GM12801 (cell line): ENCODE results near the gene PRSS37.

Source experiments
- TF ChIP-seq, protein P1 (sequence below): IDR thresholded peaks from one replicate; pipeline ENCODE4 v1.5.1; 2011; ENCODE audit warnings: control low read depth; ENCODE audit not compliant: insufficient read length; ENCODE audit errors: extremely low read depth

PRSS37 gene, protein sequence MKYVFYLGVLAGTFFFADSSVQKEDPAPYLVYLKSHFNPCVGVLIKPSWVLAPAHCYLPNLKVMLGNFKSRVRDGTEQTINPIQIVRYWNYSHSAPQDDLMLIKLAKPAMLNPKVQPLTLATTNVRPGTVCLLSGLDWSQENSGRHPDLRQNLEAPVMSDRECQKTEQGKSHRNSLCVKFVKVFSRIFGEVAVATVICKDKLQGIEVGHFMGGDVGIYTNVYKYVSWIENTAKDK

DNA sequence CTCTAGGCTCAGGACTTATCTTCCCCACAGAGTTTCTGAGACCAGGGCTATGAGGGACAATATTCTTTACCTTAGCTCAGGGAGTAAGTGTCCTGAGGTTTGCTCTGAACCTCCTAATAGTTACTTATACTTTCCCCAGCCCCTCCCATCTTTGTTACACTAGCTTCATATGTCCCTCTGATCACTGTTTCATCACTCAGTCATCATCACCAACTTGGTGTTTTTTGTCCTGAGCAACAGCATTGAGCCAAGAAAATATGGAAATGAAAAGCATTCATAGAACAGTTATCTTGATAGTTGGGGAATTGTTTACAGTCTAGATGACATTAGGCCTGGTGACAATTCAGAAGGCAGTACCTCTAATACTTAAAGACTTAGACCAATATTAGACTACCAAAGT is at the start of gene PRSS37:
Gene PRSS37, minus strand, starts transcription at position 101 of the 400 bp plus-strand sequence. CDS start 436 bp downstream, outside the sequence.
- TF ChIP-seq, protein P1, sequence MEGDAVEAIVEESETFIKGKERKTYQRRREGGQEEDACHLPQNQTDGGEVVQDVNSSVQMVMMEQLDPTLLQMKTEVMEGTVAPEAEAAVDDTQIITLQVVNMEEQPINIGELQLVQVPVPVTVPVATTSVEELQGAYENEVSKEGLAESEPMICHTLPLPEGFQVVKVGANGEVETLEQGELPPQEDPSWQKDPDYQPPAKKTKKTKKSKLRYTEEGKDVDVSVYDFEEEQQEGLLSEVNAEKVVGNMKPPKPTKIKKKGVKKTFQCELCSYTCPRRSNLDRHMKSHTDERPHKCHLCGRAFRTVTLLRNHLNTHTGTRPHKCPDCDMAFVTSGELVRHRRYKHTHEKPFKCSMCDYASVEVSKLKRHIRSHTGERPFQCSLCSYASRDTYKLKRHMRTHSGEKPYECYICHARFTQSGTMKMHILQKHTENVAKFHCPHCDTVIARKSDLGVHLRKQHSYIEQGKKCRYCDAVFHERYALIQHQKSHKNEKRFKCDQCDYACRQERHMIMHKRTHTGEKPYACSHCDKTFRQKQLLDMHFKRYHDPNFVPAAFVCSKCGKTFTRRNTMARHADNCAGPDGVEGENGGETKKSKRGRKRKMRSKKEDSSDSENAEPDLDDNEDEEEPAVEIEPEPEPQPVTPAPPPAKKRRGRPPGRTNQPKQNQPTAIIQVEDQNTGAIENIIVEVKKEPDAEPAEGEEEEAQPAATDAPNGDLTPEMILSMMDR = no peak

DNA sequence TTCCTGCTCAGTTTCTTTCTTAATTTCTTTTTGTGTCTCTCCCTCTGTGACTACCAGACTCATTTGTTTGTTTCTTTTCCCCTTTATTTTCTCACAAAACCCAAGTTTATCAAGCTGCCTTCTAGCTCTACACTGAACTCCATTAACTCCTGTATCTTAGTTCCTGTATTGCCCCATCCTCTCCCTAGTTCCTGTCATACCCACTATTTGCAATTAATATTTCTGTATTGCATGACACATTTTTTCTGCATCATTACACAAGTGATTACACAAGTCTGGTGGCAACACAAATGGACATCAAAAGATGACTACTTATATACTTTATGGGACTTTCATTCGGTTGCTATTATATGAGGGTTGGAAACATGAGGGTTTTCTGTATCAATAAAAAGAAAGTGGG is 48.0 kb upstream of the PRSS37 start:
- TF ChIP-seq, protein P1 = no peak

DNA sequence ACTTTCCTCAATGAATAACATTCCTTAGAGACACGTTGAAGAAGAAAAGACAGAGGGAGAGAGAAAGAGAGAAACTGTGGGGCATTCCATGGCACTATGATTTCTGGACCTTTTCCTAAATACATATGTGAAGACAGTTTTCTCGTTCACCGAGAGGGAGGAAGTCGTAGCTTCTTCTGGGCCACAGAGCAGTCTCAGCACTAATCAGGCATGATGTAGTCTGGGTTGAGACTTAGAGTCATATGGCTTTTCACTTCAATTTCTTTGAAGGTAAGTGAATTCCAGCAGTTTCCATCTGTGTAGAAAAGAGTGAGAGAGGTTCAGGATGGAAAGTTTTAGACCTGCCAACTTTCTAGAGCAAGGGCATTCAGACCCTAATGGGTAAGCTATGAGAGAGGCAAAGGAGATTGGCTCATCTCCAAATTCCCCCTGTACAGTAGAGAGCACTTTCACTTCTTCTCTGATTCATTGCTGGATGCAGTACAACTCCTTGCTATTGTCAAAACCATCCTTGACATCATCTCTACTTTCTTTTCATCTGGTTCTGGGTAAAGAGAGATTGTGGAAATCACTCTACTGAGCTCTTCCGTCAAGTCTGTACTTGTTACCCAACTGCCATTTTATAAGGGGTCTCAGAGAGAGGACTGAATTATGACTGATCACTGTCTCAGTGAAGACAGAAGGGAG is 43.4 kb upstream of the PRSS37 start:
- TF ChIP-seq, protein P1 = no peak

DNA sequence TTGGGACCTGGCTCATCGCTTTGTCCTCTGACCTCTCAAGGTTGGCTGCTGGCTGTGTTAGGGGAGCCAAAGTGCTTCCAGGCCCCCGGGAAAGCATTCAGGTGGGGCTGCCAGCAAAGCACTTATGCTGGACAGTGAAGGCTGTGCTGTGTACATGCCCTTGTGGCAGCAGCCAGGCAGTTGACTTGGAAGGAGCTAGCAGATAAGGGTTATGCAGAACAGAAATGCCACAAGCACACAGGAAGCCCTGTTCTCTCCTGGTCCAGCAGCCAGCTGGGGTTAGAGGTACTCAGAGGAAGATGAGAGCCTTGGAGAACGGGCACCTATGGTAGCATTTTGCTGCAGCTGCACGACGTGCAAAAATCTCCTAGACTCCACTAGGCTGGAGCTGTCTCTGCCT is 39.7 kb upstream of the PRSS37 start:
- TF ChIP-seq, protein P1 = no peak

DNA sequence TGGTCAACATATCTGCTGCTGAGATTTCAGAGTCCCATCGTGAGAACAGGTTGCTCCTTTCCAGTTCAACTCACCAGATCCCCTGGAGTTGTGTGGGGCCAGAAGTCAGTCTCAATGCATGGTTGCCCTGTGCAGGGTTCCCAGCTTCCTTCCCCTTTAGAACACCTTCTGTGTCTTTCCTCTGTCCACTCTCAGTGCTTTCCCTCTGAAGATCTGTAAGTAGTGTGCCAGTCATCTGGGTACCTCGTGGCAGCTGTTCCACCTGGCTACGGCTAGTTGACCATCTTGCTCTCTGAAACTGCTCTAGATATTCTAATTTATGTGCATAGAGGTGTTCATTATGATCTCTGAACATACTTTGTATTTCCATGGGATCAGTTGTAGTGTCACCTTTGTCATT is 36.1 kb upstream of the PRSS37 start:
- TF ChIP-seq, protein P1 = no peak

DNA sequence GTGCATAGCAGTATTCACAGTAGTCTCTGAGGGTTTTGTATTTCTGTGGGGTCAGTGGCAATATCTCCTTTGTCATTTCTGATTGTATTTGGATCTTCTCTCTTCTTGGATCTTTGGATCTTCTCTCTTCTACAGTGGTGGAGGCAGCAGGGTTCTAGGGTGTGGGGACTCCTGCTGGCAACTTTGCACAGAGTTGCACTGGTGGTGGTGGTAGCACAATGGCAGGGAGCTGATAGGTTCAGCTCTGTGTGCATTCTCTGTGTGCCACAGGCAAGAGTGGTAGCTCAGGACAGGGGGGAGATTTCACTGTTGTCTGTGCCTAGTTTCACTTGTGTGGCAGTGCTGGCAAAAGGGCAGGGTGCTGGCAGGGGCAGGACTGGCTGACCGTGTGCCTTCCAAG is 35.1 kb upstream of the PRSS37 start:
- TF ChIP-seq, protein P1 = no peak

DNA sequence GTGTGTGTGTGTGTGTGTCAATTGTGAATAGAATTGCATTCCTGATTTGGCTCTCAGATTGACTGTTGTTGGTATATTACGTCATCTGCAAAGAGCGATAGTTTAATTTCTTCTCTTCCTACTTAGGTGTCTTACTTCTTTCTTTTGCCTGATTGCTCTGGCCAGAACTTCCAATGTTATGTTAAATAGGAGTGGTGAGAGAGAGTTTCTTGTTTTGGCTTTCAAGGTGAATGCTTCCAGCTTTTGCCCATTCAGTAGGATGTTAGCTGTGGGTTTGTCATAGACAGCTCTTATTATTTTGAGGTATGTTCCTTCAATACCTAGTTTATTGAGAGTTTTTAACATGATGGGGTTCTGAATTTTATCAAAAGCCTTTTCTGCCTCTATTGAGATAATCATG is 34.2 kb upstream of the PRSS37 start:
- TF ChIP-seq, protein P1 = no peak
